SK-N-SH (cell line): Measurements from ENCODE around the gene VWA3A.

Experiments
- FOXJ3 ChIP-seq: sonication (generic); formaldehyde crosslinking; IDR thresholded peaks from 2 replicates; pipeline ENCODE4 v1.5.1; 2020; ENCODE audit warnings: mild to moderate bottlenecking, missing genetic modification reagents
- NFIC ChIP-seq: IDR thresholded peaks from 2 replicates; pipeline ENCODE4 v1.4.0; 2012; ENCODE audit warnings: borderline replicate concordance
- TEAD4 ChIP-seq: IDR thresholded peaks from 2 replicates; pipeline ENCODE4 v1.4.0; 2012; ENCODE audit warnings: mild to moderate bottlenecking, borderline replicate concordance; ENCODE audit not compliant: insufficient read depth
- TF ChIP-seq, protein P1 (sequence below): fragments of 200-600 bp; sonication (generic); IDR thresholded peaks from 2 replicates; pipeline ENCODE4 v1.6.1; 2017; ENCODE audit warnings: antibody characterized with exemption, mild to moderate bottlenecking, moderate library complexity
- TF ChIP-seq, protein P2 (sequence below): IDR thresholded peaks from 2 replicates; pipeline ENCODE4 v1.6.1; 2012; ENCODE audit warnings: mild to moderate bottlenecking, low read depth, low read length, moderate library complexity

DNA sequence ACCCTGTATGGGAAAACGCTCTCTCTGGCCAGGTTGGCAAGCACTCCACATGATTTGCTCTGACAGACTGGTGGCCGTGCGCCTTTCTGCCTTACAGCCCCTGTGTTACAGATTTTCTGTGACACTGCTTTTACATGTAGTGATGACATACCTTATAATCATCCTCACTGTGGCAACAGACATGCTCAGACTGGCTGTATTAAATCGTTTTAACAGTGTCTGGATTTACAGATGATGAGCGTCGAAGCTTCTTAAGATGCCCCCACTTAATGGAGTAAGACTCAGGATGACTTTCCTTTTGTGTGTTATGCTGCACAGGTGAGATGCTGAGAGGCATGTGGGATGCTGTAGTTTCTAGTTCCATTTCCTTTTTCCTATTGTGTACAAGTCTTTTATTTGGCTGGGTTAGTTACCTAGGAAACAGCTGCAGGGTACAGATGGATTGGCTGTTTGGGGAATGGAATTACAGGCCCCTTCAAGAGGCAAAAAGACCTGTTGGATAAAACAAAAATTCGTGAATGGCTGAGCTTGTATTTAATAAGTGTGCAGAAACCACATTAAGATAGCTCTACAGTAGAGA lies 20.9 kb upstream of the VWA3A start:
- TF ChIP-seq NFIC (no peak), FOXJ3 (CRISPR knock-in tag) (no peak), TEAD4 (no peak)
- TF ChIP-seq, protein P1, sequence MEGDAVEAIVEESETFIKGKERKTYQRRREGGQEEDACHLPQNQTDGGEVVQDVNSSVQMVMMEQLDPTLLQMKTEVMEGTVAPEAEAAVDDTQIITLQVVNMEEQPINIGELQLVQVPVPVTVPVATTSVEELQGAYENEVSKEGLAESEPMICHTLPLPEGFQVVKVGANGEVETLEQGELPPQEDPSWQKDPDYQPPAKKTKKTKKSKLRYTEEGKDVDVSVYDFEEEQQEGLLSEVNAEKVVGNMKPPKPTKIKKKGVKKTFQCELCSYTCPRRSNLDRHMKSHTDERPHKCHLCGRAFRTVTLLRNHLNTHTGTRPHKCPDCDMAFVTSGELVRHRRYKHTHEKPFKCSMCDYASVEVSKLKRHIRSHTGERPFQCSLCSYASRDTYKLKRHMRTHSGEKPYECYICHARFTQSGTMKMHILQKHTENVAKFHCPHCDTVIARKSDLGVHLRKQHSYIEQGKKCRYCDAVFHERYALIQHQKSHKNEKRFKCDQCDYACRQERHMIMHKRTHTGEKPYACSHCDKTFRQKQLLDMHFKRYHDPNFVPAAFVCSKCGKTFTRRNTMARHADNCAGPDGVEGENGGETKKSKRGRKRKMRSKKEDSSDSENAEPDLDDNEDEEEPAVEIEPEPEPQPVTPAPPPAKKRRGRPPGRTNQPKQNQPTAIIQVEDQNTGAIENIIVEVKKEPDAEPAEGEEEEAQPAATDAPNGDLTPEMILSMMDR, result no peak
- TF ChIP-seq, protein P2, sequence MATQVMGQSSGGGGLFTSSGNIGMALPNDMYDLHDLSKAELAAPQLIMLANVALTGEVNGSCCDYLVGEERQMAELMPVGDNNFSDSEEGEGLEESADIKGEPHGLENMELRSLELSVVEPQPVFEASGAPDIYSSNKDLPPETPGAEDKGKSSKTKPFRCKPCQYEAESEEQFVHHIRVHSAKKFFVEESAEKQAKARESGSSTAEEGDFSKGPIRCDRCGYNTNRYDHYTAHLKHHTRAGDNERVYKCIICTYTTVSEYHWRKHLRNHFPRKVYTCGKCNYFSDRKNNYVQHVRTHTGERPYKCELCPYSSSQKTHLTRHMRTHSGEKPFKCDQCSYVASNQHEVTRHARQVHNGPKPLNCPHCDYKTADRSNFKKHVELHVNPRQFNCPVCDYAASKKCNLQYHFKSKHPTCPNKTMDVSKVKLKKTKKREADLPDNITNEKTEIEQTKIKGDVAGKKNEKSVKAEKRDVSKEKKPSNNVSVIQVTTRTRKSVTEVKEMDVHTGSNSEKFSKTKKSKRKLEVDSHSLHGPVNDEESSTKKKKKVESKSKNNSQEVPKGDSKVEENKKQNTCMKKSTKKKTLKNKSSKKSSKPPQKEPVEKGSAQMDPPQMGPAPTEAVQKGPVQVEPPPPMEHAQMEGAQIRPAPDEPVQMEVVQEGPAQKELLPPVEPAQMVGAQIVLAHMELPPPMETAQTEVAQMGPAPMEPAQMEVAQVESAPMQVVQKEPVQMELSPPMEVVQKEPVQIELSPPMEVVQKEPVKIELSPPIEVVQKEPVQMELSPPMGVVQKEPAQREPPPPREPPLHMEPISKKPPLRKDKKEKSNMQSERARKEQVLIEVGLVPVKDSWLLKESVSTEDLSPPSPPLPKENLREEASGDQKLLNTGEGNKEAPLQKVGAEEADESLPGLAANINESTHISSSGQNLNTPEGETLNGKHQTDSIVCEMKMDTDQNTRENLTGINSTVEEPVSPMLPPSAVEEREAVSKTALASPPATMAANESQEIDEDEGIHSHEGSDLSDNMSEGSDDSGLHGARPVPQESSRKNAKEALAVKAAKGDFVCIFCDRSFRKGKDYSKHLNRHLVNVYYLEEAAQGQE, result no peak
